Measurements from ENCODE around the gene EPHA8. TPM values are rescaled to one million over a fixed set of nuclear protein-coding genes. Genes with fewer than 3 reads are reported as not detected.

EPHA8 gene
- total and polyA plus RNA-seq, 8 donors, result not detected

- intact Hi-C loops (cut with DNase I; ENCODE audit: low total_unique reads), result no loop called here
- no peak for DNase-seq
- peaks cover 0 to 9% (median 4%) of the 10 kb centered on the region in 4 donors for H3K4me1 ChIP-seq
- WGBS, 5 donors, result 18 to 28% (median 23%) methylated on average over 11 to 13 of the region's 13 CpGs
- peaks cover 0 to 98% (median 62%) of the 10 kb centered on the region in 3 donors for H3K27me3 ChIP-seq
- H3K9me3 ChIP-seq, result no peaks in the 10 kb centered on the region
- no peak overlapping the region for H3K4me3 ChIP-seq
- TF ChIP-seq EP300 (IDR thresholded peaks at IDR 0.05) (no peak), CTCF (IDR thresholded peaks at IDR 0.05) (no peak), POLR2A (IDR thresholded peaks at IDR 0.05) (no peak), POLR2AphosphoS5 (IDR thresholded peaks at IDR 0.05) (no peak)
- H3K27ac ChIP-seq, result no peak overlapping the region
- H3K36me3 ChIP-seq, result no peaks in the 10 kb centered on the region
Measured at GRCh38 chr1:22556391-22557104, 6.7 kb upstream of the EPHA8 start.

GRCh38 chr1:22557341-22557950 is 5.8 kb upstream of the EPHA8 start:
- Histone ChIP-seq H3K4me3 (no peak overlapping the region), H3K27me3 (peaks cover 5 to 98% (median 66%) of the 10 kb centered on the region in 3 donors), H3K9me3 (no peaks in the 10 kb centered on the region), H3K4me1 (peaks cover 0 to 9% (median 4%) of the 10 kb centered on the region in 4 donors), H3K27ac (no peak overlapping the region), H3K36me3 (no peaks in the 10 kb centered on the region)
- WGBS, 5 donors, result 16 to 34% (median 25%) methylated on average over 5 of the region's 5 CpGs
- peak in 1 of 2 donors; percentile 52 for DNase-seq
- TF ChIP-seq EP300 (IDR thresholded peaks at IDR 0.05) (no peak), POLR2A (IDR thresholded peaks at IDR 0.05) (no peak), POLR2AphosphoS5 (IDR thresholded peaks at IDR 0.05) (no peak), CTCF (IDR thresholded peaks at IDR 0.05) (no peak)
- intact Hi-C loops (cut with DNase I; ENCODE audit: low total_unique reads), result no loop called here

GRCh38 chr1:22563671-22564602 is 648 bp downstream of the EPHA8 start:
- Histone ChIP-seq H3K27me3 (peaks cover 17 to 93% (median 70%) of the 10 kb centered on the region in 3 donors), H3K4me1 (peaks cover 0 to 10% (median 0%) of the 10 kb centered on the region in 4 donors), H3K4me3 (no peak overlapping the region), H3K9me3 (no peaks in the 10 kb centered on the region), H3K27ac (no peak overlapping the region), H3K36me3 (no peaks in the 10 kb centered on the region)
- DNase-seq, result no peak
- TF ChIP-seq CTCF (IDR thresholded peaks at IDR 0.05), result no peak
- no peak for TF ChIP-seq POLR2AphosphoS5 (IDR thresholded peaks at IDR 0.05)
- TF ChIP-seq POLR2A (IDR thresholded peaks at IDR 0.05), result no peak
- TF ChIP-seq EP300 (IDR thresholded peaks at IDR 0.05), result no peak
- 4 to 10% (median 6%) methylated on average over 19 to 55 of the region's 57 CpGs for whole genome bisulfite sequencing, 5 donors
- intact Hi-C loops (cut with DNase I; ENCODE audit: low total_unique reads), result no loop called here

- intact Hi-C loops (cut with DNase I; ENCODE audit: low total_unique reads), result no loop called here
- Histone ChIP-seq H3K4me1 (peaks cover 0 to 10% (median 0%) of the 10 kb centered on the region in 4 donors), H3K27me3 (peaks cover 17 to 93% (median 56%) of the 10 kb centered on the region in 3 donors), H3K36me3 (no peaks in the 10 kb centered on the region), H3K9me3 (no peaks in the 10 kb centered on the region), H3K27ac (no peak overlapping the region), H3K4me3 (no peak overlapping the region)
- 77 to 86% (median 83%) methylated on average over 13 to 14 of the region's 14 CpGs for WGBS, 5 donors
- no peak for DNase-seq
- TF ChIP-seq POLR2A (IDR thresholded peaks at IDR 0.05) (no peak), CTCF (IDR thresholded peaks at IDR 0.05) (no peak), POLR2AphosphoS5 (IDR thresholded peaks at IDR 0.05) (no peak), EP300 (IDR thresholded peaks at IDR 0.05) (no peak)
Measured at GRCh38 chr1:22566161-22566560, 2.9 kb downstream of the EPHA8 start.
